ENCODE data around the gene UGT1A6.

UGT1A6 gene

DNA sequence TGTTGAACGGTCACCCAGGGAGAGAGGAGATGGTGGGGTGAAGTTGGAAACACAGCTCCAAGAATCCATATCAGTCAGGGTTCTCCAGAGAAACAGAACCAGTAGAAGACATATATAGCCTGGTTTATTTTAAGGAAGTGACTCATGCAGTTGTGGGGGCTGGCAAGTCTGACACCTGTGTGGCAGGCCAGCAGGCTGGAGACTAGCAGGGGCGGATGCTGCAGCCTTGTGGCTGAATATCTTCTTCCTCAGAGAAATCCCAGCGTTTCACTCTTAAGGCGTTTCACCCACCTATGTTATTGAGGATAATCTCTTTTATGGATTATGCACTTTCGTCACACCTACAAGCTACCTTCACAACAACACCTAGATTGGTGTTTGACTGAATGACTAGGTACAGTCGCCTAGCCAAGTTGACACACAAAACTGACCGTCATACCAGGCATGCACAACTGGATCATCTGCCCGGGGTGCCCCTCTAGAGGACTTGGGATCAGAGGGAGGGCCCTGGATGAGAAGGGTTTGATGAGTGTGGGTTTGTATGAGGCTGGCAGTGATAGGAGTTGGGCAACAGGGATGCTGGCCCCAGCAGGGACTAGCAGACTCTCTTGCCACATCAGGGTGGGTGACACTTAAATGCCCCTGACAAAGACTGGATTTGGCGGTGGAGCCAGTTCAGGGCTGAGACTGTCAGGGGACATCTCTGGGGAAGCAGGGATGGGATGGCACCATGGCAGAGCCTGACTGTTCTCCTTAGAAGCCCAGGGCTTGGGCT lies 108.9 kb downstream of the UGT1A6 start:
- TF ChIP-seq EZH2 (IDR thresholded peaks at IDR 0.05; ENCODE audit: borderline replicate concordance, low read length) = no peak
- TF ChIP-seq, protein P1, sequence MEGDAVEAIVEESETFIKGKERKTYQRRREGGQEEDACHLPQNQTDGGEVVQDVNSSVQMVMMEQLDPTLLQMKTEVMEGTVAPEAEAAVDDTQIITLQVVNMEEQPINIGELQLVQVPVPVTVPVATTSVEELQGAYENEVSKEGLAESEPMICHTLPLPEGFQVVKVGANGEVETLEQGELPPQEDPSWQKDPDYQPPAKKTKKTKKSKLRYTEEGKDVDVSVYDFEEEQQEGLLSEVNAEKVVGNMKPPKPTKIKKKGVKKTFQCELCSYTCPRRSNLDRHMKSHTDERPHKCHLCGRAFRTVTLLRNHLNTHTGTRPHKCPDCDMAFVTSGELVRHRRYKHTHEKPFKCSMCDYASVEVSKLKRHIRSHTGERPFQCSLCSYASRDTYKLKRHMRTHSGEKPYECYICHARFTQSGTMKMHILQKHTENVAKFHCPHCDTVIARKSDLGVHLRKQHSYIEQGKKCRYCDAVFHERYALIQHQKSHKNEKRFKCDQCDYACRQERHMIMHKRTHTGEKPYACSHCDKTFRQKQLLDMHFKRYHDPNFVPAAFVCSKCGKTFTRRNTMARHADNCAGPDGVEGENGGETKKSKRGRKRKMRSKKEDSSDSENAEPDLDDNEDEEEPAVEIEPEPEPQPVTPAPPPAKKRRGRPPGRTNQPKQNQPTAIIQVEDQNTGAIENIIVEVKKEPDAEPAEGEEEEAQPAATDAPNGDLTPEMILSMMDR (IDR thresholded peaks at IDR 0.05; ENCODE audit: low read length) = no peak
- Histone ChIP-seq H3K27me3 (ENCODE audit: insufficient read depth, low read length) (no peaks in the 10 kb centered on the region), H3K4me1 (ENCODE audit: insufficient read depth, low read length, severe bottlenecking) (no peaks in the 10 kb centered on the region), H3F3A (ENCODE audit: insufficient read depth, low read length) (no peaks in the 10 kb centered on the region), H3K9me2 (ENCODE audit: low read depth, low read length) (no peaks in the 10 kb centered on the region), H2AFZ (ENCODE audit: low read length) (no peak overlapping the region), H3K27ac (ENCODE audit: low read depth, low read length, poor library complexity, severe bottlenecking) (no peak overlapping the region), H3K4me2 (ENCODE audit: low read length) (no peak overlapping the region), H3K9ac (ENCODE audit: low read length) (no peak overlapping the region), H3K36me3 (ENCODE audit: insufficient read depth, low read length) (no peaks in the 10 kb centered on the region), H3K79me2 (ENCODE audit: insufficient read depth, low read length) (no peaks in the 10 kb centered on the region), H3K9me3 (ENCODE audit: low read length) (no peaks in the 10 kb centered on the region), H4K20me1 (ENCODE audit: insufficient read depth, low read length) (no peaks in the 10 kb centered on the region), H3K4me3 (ENCODE audit: low read depth, low read length, poor library complexity, severe bottlenecking) (no peak overlapping the region)

DNA sequence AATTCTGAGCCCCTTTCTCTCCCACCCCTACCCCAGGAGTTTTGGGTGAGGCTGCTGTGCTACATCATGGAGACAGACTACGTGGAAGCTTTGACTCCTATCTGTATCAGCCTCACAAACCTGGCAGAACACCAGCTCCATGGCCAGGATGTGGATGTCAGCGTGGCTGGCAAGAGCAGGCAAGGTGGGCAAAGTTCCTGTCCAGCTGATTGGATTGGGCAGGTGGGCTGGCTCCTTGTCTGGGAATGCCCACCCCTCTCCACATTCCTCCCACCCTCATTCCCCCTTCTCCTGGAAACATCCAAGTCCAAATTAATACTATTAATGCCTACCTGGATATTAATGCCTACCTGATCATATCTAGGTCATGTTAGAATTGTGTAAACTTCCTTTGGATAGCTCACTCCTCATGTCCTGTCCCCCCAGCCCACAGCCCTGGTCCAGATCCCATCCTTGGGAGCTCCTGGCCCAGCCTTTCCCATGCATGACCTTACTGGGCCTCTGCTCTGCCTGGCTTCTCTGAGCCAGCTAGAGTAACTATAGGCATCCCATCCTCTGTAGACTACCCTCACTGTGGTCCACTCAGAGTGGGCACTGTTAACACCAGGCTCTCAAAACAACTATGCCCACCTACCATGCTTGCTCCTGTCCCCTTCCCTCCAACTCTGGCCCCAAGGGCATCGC lies 109.6 kb downstream of the UGT1A6 start:
- Histone ChIP-seq H3K9me3 (ENCODE audit: low read length) (no peaks in the 10 kb centered on the region), H2AFZ (ENCODE audit: low read length) (no peak overlapping the region), H3F3A (ENCODE audit: insufficient read depth, low read length) (no peaks in the 10 kb centered on the region), H3K79me2 (ENCODE audit: insufficient read depth, low read length) (no peaks in the 10 kb centered on the region), H3K27me3 (ENCODE audit: insufficient read depth, low read length) (no peaks in the 10 kb centered on the region), H4K20me1 (ENCODE audit: insufficient read depth, low read length) (no peaks in the 10 kb centered on the region), H3K4me3 (ENCODE audit: low read depth, low read length, poor library complexity, severe bottlenecking) (no peak overlapping the region), H3K27ac (ENCODE audit: low read depth, low read length, poor library complexity, severe bottlenecking) (no peak overlapping the region), H3K9ac (ENCODE audit: low read length) (no peak overlapping the region), H3K36me3 (ENCODE audit: insufficient read depth, low read length) (no peaks in the 10 kb centered on the region), H3K4me1 (ENCODE audit: insufficient read depth, low read length, severe bottlenecking) (no peaks in the 10 kb centered on the region), H3K9me2 (ENCODE audit: low read depth, low read length) (no peaks in the 10 kb centered on the region), H3K4me2 (ENCODE audit: low read length) (no peak overlapping the region)
- TF ChIP-seq, protein P1 (IDR thresholded peaks at IDR 0.05; ENCODE audit: low read length) = no peak
- TF ChIP-seq EZH2 (IDR thresholded peaks at IDR 0.05; ENCODE audit: borderline replicate concordance, low read length) = no peak

DNA sequence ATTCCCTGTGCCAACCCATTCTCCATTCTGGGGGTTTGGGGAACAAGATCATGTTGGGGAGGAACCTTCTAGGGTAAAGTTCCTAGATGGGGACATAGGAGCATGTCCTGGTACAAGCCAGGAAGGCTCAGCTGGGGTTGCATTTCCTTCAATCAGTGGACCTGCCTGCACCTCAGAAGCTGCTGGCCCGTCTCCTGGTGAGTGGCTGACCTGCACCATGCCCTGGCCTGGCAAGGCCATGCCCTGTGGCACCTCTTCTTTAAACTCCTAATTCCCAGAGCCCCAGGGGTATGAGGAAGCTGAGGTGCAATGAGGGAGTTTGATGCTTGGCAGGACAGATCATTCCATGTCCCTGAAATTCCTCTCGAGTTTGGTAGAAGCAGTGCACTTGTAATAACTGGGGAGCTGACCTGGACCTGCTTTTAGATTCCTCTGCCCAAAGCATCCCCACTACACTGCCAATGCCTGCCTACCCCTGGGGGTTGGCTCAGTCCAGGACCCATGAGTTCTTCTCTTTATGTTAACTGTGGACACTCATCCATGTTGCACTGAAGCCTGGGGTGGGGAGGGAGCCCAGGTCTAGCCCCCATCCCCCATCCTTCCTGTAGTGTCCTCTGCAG lies 110.7 kb downstream of the UGT1A6 start:
- Histone ChIP-seq H3K36me3 (ENCODE audit: insufficient read depth, low read length) (no peaks in the 10 kb centered on the region), H3K9me3 (ENCODE audit: low read length) (no peaks in the 10 kb centered on the region), H3K4me2 (ENCODE audit: low read length) (no peak overlapping the region), H3K4me3 (ENCODE audit: low read depth, low read length, poor library complexity, severe bottlenecking) (no peak overlapping the region), H3K9ac (ENCODE audit: low read length) (no peak overlapping the region), H3K79me2 (ENCODE audit: insufficient read depth, low read length) (no peaks in the 10 kb centered on the region), H2AFZ (ENCODE audit: low read length) (no peak overlapping the region), H4K20me1 (ENCODE audit: insufficient read depth, low read length) (no peaks in the 10 kb centered on the region), H3K27me3 (ENCODE audit: insufficient read depth, low read length) (no peaks in the 10 kb centered on the region), H3F3A (ENCODE audit: insufficient read depth, low read length) (no peaks in the 10 kb centered on the region), H3K9me2 (ENCODE audit: low read depth, low read length) (no peaks in the 10 kb centered on the region), H3K27ac (ENCODE audit: low read depth, low read length, poor library complexity, severe bottlenecking) (no peak overlapping the region), H3K4me1 (ENCODE audit: insufficient read depth, low read length, severe bottlenecking) (no peaks in the 10 kb centered on the region)
- TF ChIP-seq EZH2 (IDR thresholded peaks at IDR 0.05; ENCODE audit: borderline replicate concordance, low read length) = no peak
- TF ChIP-seq, protein P1 (IDR thresholded peaks at IDR 0.05; ENCODE audit: low read length) = no peak
